Effector memory CD8-positive, alpha-beta T cell (primary cell): ENCODE results near the gene PNMA8A.

Source experiments
- ATAC-seq: fragments of 150-1000 bp; cut with Tn5 transposase; replicated peaks from 2 replicates; pipeline ENCODE4 v1.10.0; 2021; ENCODE audit warnings: mild to moderate bottlenecking, moderate library complexity
- DNase-seq, 3 experiments: peaks; one replicate each; pipeline ENCODE4 v3.0.0; 2021
- H3K27ac Mint-ChIP-seq, 2 donors: one replicate each; pipeline ENCODE4 v1.8.0; 2022; ENCODE audit warnings: mild to moderate bottlenecking in 2 of 2, mixed read lengths in 2 of 2, moderate library complexity in 2 of 2
- H3K27me3 Mint-ChIP-seq, 2 donors: one replicate each; pipeline ENCODE4 v1.8.0; 2022; ENCODE audit warnings: mixed read lengths in 2 of 2
- H3K36me3 Mint-ChIP-seq: one replicate; pipeline ENCODE4 v1.8.0; 2022; ENCODE audit warnings: mild to moderate bottlenecking, moderate library complexity, mixed read lengths; ENCODE audit not compliant: insufficient read depth
- H3K4me1 Mint-ChIP-seq, 2 donors: one replicate each; pipeline ENCODE4 v1.8.0; 2022; ENCODE audit warnings: low read depth in 2 of 2, mixed read lengths in 2 of 2
- H3K4me3 Mint-ChIP-seq, 2 donors: one replicate each; pipeline ENCODE4 v1.8.0; 2022; ENCODE audit warnings: mild to moderate bottlenecking in 2 of 2, mixed read lengths in 2 of 2, moderate library complexity in 2 of 2
- H3K9me3 Mint-ChIP-seq, 2 donors: one replicate each; pipeline ENCODE4 v1.8.0; 2022; ENCODE audit warnings: mixed read lengths in 2 of 2
- total RNA-seq, 9 experiments: gene quantifications; one replicate each; lab custom pipeline; 2026; lab: John Stamatoyannopoulos, UW

Gene PNMA8A, protein sequence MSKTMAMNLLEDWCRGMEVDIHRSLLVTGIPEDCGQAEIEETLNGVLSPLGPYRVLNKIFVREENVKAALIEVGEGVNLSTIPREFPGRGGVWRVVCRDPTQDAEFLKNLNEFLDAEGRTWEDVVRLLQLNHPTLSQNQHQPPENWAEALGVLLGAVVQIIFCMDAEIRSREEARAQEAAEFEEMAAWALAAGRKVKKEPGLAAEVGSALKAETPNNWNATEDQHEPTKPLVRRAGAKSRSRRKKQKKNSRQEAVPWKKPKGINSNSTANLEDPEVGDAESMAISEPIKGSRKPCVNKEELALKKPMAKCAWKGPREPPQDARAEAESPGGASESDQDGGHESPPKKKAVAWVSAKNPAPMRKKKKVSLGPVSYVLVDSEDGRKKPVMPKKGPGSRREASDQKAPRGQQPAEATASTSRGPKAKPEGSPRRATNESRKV
- total RNA-seq, result 0 to 1.9 (median 0) reads per million in 9 experiments

DNA sequence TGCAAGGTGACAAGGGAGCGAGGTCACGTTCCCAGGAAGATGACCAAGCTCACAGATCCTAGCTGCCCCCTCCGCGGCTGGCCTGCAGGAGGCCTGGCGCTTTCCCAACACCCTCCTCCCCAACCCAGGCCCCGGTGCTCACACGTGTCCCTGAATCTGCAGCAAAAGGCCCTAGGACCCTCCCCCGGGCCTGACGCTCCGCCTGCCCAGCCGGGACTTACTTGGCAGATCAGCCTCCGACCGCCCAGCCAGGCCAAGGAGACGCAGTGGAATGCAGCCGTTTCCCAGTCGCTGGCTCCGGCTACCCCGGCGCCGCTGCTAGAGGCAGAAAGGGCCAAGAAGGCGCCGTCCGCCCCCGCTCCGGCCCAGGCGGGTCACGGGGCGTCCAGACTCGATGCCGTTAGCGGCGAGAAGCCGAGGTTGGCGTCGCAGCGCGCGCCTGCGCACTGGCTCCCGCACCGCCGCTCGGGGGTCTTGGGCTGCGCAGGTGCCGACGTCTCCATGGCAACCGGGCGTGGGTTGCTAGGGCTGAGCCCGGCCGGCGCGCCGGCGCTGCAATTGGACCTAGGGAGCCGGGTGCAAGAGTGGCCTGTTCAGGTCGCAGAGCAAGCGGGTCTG, at the start of gene PNMA8A:
Gene PNMA8A (minus strand): TSS at position 448 of the 618 bp plus-strand sequence. CDS start 528 bp downstream, outside the sequence.
- Mint-ChIP-seq H3K4me1 (peaks cover 2 to 4% of the 10 kb centered on the region in 2 donors), H3K36me3 (no peaks in the 10 kb centered on the region), H3K9me3 (no peaks in the 10 kb centered on the region), H3K27ac (no peak within 1 kb of the TSS), H3K27me3 (peaks cover 47 to 82% of the 10 kb centered on the region in 2 donors), H3K4me3 (no peak within 1 kb of the TSS)
- DNase-seq (no peak), ATAC-seq (no peak)

DNA sequence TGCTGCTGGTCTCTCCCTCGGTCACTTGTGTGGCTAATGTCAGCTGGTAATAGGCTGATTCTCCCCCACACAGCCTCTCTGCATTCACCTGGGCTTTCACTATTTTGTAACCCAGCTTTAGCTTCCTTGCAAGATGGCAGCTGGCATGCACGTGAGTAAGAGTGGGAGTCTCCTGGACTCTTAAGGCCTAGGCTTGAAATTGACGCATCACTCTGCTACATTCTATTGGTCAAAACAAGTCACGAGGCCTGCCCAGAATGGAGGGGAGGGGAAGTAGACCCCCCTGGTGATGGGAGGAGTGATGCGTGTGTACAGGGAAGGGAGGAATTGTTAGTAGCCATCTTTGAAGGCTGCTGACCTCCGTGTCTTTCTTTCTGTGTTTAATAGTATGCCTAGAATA, 49.3 kb upstream of the PNMA8A start:
- no peak for DNase-seq
- H3K4me3 Mint-ChIP-seq, result no peak overlapping the region
- H3K27me3 Mint-ChIP-seq, result peaks cover 0 to 12% of the 10 kb centered on the region in 2 donors
- no peak overlapping the region for H3K27ac Mint-ChIP-seq
- H3K9me3 Mint-ChIP-seq, result no peaks in the 10 kb centered on the region
- H3K36me3 Mint-ChIP-seq, result no peaks in the 10 kb centered on the region
- no peak for ATAC-seq
- H3K4me1 Mint-ChIP-seq, result peaks cover 4 to 9% of the 10 kb centered on the region in 2 donors

DNA sequence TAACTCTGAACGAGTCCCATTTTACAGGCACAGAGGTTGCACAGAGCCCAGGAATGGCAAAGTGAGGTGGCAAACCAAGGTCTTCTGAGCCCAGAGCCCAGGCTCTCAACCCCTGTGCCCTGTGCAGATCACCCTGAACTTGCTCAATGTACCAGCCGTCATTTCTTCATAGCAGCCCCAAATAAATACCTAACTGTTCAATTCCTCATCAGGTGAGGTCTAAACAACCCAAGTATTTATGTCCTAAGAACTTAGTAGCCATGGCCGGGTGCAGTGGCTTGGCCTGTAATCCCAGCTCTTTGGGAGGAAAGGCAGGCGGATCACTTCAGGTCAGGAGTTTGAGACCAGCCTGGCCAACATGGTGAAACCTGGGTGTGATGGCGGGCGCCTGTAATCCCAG, 46.1 kb upstream of the PNMA8A start:
- Mint-ChIP-seq H3K9me3 (no peaks in the 10 kb centered on the region), H3K36me3 (no peaks in the 10 kb centered on the region), H3K4me1 (peaks cover 0 to under 1% of the 10 kb centered on the region in 2 donors), H3K4me3 (no peak overlapping the region), H3K27ac (no peak overlapping the region), H3K27me3 (peaks cover 16 to 39% of the 10 kb centered on the region in 2 donors)
- DNase-seq (no peak), ATAC-seq (no peak)

DNA sequence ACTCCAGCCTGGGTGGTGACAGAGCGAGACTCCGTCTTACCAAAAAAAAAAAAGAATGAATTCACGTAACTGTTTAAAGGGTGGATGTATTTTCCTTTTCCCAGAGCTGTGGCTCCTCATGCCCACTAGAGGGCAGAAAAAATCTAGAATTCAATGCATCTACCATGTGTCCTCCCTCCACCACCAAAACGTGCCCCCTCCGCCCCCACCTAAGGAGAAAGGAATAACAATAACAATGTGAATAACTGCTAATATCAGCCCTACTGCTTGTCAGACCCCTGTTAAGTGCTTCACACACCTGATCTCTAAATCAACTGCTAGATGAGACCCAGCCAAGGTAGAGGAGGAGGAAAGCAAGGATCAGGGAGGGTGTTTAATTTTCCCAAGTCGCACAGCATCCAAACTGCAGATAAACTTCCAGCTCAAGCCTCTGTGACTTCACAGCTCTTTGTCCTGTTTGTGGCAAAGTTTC, 44.6 kb upstream of the PNMA8A start:
- DNase-seq (no peak), ATAC-seq (no peak)
- H3K36me3 Mint-ChIP-seq, result no peaks in the 10 kb centered on the region
- H3K27ac Mint-ChIP-seq, result no peak overlapping the region
- H3K9me3 Mint-ChIP-seq, result no peaks in the 10 kb centered on the region
- H3K4me3 Mint-ChIP-seq, result no peak overlapping the region
- H3K27me3 Mint-ChIP-seq, result peaks cover 25 to 55% of the 10 kb centered on the region in 2 donors
- no peaks in the 10 kb centered on the region for H3K4me1 Mint-ChIP-seq

DNA sequence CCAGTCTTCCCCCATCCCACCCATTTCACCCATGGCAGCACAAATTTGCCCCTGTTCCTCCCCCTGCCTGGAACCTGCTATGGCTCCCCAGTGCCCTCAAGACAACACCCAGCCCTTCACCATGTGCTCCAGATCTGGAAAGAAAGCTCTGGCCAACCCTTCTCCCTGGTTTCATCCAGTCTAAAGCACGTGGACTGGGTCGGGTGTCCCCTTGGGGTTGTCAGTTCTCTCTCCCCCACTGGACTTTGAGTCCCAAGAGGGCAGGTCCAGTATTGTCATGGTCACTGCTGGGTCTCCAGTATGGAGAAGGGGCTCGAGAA, 43.9 kb upstream of the PNMA8A start:
- H3K36me3 Mint-ChIP-seq, result no peaks in the 10 kb centered on the region
- H3K27ac Mint-ChIP-seq, result no peak overlapping the region
- H3K4me3 Mint-ChIP-seq, result no peak overlapping the region
- H3K9me3 Mint-ChIP-seq, result no peaks in the 10 kb centered on the region
- H3K4me1 Mint-ChIP-seq, result no peaks in the 10 kb centered on the region
- peaks cover 25 to 56% of the 10 kb centered on the region in 2 donors for H3K27me3 Mint-ChIP-seq
- ATAC-seq (no peak), DNase-seq (no peak)

DNA sequence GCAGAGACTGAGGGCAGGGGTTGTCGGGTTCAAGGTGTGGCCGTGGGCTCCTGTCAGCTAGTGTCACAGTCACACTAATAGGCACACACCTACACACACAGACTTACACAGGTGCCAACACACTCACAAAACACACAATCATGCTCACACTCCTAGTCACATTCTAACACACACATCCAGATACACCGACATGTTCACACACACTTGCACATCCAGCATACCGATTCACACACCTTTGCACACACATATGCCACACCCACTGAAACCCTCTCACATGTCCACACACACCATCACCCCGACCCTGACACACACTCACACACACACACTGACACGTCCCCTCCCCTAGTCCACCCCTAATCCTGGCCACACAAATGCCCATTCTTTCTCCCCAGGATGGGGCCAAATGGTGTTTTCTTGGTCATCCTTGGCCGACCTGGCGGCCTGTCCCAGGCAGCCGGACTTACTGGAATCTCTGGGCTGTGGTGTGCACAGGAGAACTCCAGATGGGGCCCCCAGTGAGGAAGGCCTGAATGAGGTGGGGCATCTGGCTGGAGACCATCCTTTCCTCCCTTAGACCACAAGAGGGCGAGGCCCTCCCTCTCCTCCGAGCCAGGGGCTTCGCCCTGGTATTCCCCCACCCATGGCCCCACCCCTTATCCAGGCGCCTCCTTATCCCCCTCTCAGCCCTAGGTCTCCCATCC, 43.4 kb upstream of the PNMA8A start:
- Mint-ChIP-seq H3K4me3 (no peak overlapping the region), H3K9me3 (no peaks in the 10 kb centered on the region), H3K4me1 (no peaks in the 10 kb centered on the region), H3K36me3 (no peaks in the 10 kb centered on the region), H3K27me3 (peaks cover 25 to 56% of the 10 kb centered on the region in 2 donors), H3K27ac (no peak overlapping the region)
- DNase-seq, result no peak
- no peak for ATAC-seq

DNA sequence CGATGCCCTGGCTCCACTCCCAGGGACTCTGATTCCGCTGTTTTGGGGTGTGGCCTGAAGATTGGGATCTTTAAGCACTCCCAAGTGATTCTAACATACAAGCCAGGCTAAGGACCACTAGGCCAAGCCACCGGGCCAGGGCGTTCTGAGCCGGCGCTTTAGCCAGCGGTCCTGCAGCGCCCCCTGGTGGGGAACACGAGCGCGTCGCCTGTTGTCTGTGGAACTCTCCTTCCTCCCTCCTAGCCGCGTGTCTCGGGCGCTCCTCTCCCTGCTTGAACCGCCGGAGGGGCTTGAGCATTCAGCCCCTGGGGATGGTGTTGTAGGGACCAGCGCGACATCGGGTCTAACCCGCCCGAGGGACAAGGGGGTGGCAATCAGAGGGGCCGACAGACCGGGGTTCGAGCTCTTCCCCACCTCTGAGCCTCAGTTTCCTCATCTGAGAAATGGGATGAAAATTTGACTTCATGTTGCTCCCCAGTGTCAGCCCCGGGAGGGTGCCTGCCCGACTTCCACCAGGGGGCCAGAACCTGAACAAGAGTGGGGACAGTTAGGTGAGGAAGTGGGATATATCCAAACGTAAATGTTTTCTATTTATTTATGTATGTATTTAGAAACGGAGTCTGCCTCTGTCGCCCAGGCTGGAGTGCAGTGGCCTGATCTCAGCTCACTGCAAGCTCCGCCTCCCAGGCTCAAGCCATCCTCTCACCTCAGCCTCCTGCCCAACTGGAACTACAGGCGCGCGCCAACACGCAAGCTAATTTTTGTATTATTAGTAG, 42.3 kb upstream of the PNMA8A start:
- H3K4me1 Mint-ChIP-seq, result no peaks in the 10 kb centered on the region
- no peaks in the 10 kb centered on the region for H3K9me3 Mint-ChIP-seq
- no peak overlapping the region for H3K27ac Mint-ChIP-seq
- H3K4me3 Mint-ChIP-seq, result no peak overlapping the region
- ATAC-seq, result peak; percentile 75
- H3K36me3 Mint-ChIP-seq, result no peaks in the 10 kb centered on the region
- peaks cover 35 to 65% of the 10 kb centered on the region in 2 donors for H3K27me3 Mint-ChIP-seq
- peak; percentile 75 to 78 (median 76) for DNase-seq

DNA sequence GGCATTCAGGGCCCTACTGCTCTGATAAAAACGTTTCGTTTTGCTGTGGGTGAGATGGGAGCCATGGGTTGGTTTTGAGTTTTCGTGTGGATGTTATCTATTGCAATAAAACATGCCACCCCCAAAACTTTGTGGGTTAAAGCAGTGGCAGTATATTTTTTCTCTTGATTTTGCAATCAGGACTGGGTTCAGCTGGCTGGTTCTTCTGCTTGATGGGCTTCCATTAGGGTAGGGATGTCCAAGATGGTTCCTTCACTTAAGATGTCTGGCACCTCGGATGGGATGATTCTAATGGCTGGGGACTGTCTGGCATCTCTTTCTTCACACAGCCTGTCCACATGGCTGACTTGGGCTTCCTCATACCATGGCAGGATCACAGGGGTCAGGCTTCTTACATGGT, 39.9 kb upstream of the PNMA8A start:
- Mint-ChIP-seq H3K4me1 (no peaks in the 10 kb centered on the region), H3K9me3 (no peaks in the 10 kb centered on the region), H3K4me3 (no peak overlapping the region), H3K36me3 (no peaks in the 10 kb centered on the region), H3K27me3 (peaks cover 52 to 83% of the 10 kb centered on the region in 2 donors), H3K27ac (no peak overlapping the region)
- no peak for DNase-seq
- no peak for ATAC-seq

DNA sequence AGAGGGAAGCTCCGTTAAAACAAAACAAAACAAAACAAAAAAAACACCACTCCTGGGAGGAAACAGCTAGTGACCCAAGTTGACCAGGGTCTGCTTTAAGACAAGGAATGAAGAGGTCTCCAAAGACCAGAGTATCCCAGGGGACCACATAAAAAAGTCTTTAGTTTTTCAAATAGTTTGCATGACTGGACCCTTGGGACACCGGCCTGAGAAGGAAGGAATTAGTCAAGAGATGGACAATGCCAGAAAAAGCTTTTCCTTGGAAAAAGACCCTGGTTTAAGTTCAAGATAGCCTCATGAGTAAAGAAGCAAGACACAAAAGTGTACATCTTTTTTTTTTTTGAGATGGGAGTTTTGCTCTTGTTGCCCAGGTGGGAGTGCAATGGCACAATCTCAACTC, 36.8 kb upstream of the PNMA8A start:
- DNase-seq (no peak), ATAC-seq (no peak)
- Mint-ChIP-seq H3K4me1 (no peaks in the 10 kb centered on the region), H3K4me3 (no peak overlapping the region), H3K27ac (no peak overlapping the region), H3K36me3 (no peaks in the 10 kb centered on the region), H3K27me3 (peaks cover 45 to 62% of the 10 kb centered on the region in 2 donors), H3K9me3 (no peaks in the 10 kb centered on the region)

DNA sequence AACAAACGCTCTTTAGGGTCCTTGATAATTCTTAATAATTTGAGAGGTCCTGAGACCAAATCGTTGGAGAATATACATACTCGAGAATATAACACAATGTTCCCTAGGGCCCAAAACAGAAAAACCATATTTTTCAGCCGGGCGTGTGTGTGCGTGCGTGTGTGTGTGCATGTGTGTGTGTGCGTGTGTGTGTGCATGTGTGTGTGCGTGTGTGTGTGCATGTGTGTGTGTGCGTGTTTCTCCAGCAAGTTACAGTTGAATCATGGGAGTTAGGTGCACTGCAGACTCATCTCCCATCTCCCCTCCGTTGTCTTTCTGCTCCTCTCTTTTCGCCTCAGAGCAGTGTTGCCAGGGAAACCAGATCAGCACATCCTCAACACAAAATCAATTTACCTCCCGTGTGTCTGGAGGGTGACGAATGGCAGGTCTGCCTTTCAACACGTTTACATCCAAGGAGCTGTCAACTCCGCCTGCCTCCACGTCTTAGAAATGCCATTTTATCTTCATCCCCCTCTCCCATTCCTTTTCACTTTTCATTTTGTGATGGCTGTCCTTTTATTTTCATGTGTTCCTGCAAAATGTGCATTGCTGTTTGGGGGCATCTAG, 32.6 kb upstream of the PNMA8A start:
- Mint-ChIP-seq H3K27me3 (peaks cover 41 to 60% of the 10 kb centered on the region in 2 donors), H3K4me3 (no peak overlapping the region), H3K4me1 (no peaks in the 10 kb centered on the region), H3K9me3 (no peaks in the 10 kb centered on the region), H3K27ac (no peak overlapping the region), H3K36me3 (peaks cover 3% of the 10 kb centered on the region)
- DNase-seq (no peak), ATAC-seq (no peak)

DNA sequence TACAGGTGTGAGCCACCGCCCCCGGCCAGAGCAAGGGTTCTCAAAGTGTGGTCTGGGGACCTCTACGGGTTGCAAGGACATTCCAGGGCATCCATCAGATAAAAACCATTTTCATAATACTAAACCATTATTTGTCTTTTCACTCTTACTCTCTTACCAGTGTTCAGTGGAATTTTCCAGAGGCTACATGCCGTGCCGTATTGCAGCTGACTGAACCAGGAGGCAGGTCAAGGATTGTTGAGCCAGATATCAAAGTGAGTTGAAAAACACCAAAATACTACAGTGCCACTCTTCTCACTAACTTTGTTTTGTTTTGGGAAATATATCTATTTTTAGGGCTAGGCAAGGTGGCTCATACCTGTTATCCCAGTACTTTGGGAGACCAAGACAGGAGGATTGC, 31.5 kb upstream of the PNMA8A start:
- Mint-ChIP-seq H3K27ac (no peak overlapping the region), H3K27me3 (peaks cover 36 to 55% of the 10 kb centered on the region in 2 donors), H3K4me3 (no peak overlapping the region), H3K4me1 (no peaks in the 10 kb centered on the region), H3K36me3 (peaks cover 3% of the 10 kb centered on the region), H3K9me3 (no peaks in the 10 kb centered on the region)
- no peak for DNase-seq
- ATAC-seq, result no peak

DNA sequence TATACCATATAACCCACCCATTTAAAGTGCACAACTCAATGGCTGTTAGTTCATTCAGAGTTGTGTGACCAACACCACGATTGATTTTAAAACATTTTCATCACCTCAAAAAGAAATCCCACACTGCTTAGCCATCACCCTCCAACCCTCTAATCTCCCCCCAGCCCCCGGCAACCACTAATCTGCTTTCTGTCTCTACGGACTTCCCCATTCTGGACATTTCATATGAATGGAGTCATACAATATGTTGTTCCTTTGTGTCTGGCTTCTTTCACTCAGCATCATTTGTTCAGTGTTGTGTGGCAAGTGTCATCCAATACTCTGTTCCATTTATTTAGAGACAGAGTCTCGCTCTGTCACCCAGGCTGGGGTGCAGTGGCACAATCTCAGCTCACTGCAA, 28.3 kb upstream of the PNMA8A start:
- no peak overlapping the region for H3K4me3 Mint-ChIP-seq
- H3K4me1 Mint-ChIP-seq, result peaks cover 0 to under 1% of the 10 kb centered on the region in 2 donors
- H3K36me3 Mint-ChIP-seq, result peaks cover 4% of the 10 kb centered on the region
- DNase-seq (no peak), ATAC-seq (no peak)
- H3K27ac Mint-ChIP-seq, result no peak overlapping the region
- H3K27me3 Mint-ChIP-seq, result peaks cover 27 to 44% of the 10 kb centered on the region in 2 donors
- no peaks in the 10 kb centered on the region for H3K9me3 Mint-ChIP-seq

DNA sequence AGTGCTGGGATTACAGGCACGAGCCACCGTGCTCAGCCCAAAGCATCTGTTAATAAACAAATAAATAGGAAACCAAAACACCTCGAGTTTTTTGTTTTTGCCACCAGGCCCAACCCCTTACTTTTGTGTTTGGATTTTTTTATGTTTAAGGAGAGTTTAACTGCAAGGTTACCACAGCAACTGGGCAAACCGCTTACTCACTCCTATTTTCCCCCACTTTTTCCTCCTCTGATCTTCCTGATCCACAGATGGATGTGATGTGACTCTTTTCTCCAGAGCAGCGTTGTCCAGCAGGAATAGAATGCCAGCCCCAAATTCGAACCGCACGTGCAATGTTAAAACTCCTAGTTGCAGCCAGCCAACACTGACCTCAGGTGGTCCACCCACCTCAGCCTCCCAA, 26.4 kb upstream of the PNMA8A start:
- H3K4me3 Mint-ChIP-seq, result no peak overlapping the region
- no peak overlapping the region for H3K27ac Mint-ChIP-seq
- peaks cover 0 to 10% of the 10 kb centered on the region in 2 donors for H3K4me1 Mint-ChIP-seq
- H3K27me3 Mint-ChIP-seq, result peaks cover 37 to 64% of the 10 kb centered on the region in 2 donors
- no peak for DNase-seq
- peaks cover 9% of the 10 kb centered on the region for H3K36me3 Mint-ChIP-seq
- no peaks in the 10 kb centered on the region for H3K9me3 Mint-ChIP-seq
- ATAC-seq, result no peak
